Cardiac muscle cell (in vitro differentiated cells and primary cell): Measurements from ENCODE around the gene SCAND1. TPM values are rescaled to one million over a fixed set of nuclear protein-coding genes. Genes with fewer than 3 reads are reported as not detected.
"Not testable (repeated sequence)": the region's sequence is repeated elsewhere in the genome, so short reads cannot be mapped to it uniquely, and the experiment has no call there.

ENCODE experiments used
- DNase-seq, 2 donors: peaks; one replicate each; pipeline versions ENCODE4 v3.0.0 to v3.0.0-alpha.2; 2010 to 2017; ENCODE audit warnings: low read depth in 1 of 2, low spot score in 1 of 2
- H3K27ac ChIP-seq: fragments of 200-600 bp; sonication (generic); 2 replicates; pipeline ENCODE4 v1.5.1; 2016
- H3K27me3 ChIP-seq: fragments of 200-600 bp; sonication (generic); 2 replicates; pipeline ENCODE4 v1.6.0; 2016; ENCODE audit warnings: control low read depth
- H3K36me3 ChIP-seq: fragments of 200-600 bp; sonication (generic); 2 replicates; pipeline ENCODE4 v1.5.1; 2016; ENCODE audit warnings: control low read depth
- H3K4me1 ChIP-seq: fragments of 200-600 bp; sonication (generic); 2 replicates; pipeline ENCODE4 v1.8.1; 2017; ENCODE audit warnings: low read depth, mild to moderate bottlenecking, mixed run types
- H3K4me3 ChIP-seq: fragments of 200-600 bp; sonication (generic); 2 replicates; pipeline ENCODE4 v1.5.1; 2016; ENCODE audit warnings: mild to moderate bottlenecking
- H3K9me3 ChIP-seq: fragments of 200-600 bp; sonication (generic); 2 replicates; pipeline ENCODE4 v1.5.1; 2017; ENCODE audit warnings: low read depth, mild to moderate bottlenecking, control low read depth
- CTCF ChIP-seq: IDR thresholded peaks from 2 replicates; pipeline ENCODE4 v1.5.1; 2012; ENCODE audit warnings: low read depth, mild to moderate bottlenecking, low read length
- polyA plus RNA-seq: library from polyadenylated mRNA; unstranded; fragments of >200 nt; fragmentation: Nextera tagmentation; extraction: Ambion mirVana; gene quantifications from 2 replicates; pipeline ENCODE4 v1.2.1, GENCODE V29; 2016
- total RNA-seq: library from RNA; depleted of rRNA; stranded (reverse); fragments of >200 nt; gene quantifications from 2 replicates; pipeline ENCODE4 v1.2.3, GENCODE V29; 2016

Gene SCAND1
- total and polyA plus RNA-seq, 2 experiments from 2014 or later: 138 to 218 TPM

DNA sequence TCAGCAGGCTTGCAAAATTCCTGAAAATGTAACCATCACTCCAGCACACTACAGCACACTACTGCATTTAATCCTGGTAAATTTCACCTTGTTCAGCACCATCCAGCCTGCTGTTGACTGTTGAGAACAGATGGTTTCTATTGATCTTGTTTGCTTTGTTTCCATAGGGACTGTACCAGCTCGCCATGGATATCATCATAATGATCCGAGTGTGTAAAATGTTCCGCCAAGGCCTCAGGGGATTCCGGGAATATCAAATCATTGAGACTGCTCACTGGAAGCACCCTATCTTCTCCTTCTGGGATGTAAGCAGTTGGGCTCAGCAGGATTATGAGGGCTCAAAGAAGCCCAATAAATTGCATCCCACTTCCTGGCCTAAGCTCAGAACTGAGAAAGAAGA is 18.2 kb upstream of the SCAND1 start:
- no peak overlapping the region for H3K4me3 ChIP-seq
- no peak overlapping the region for H3K27ac ChIP-seq
- no peak for DNase-seq
- H3K27me3 ChIP-seq: no peaks in the 10 kb centered on the region
- TF ChIP-seq CTCF: no peak
- no peaks in the 10 kb centered on the region for H3K9me3 ChIP-seq
- H3K4me1 ChIP-seq: no peaks in the 10 kb centered on the region
- H3K36me3 ChIP-seq: no peaks in the 10 kb centered on the region

DNA sequence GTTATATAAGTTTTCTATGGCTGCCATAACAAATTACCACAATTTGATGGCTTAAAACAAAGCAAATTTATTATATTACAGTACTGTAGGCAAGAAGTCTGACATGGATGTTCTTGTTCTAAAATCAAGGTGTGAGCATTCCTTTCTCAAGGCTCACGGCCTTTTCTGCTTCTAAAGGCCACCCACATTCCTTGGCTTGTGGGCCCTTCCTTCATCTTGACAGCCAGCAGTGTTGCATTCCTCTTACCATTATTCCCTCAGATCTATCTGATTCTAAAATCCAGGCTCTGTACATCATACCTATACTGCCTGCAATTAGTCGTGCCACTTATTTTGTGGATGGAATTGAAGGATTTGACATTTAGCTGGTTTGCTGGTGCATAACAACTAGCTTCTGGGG is 17.7 kb upstream of the SCAND1 start:
- TF ChIP-seq CTCF: no peak

DNA sequence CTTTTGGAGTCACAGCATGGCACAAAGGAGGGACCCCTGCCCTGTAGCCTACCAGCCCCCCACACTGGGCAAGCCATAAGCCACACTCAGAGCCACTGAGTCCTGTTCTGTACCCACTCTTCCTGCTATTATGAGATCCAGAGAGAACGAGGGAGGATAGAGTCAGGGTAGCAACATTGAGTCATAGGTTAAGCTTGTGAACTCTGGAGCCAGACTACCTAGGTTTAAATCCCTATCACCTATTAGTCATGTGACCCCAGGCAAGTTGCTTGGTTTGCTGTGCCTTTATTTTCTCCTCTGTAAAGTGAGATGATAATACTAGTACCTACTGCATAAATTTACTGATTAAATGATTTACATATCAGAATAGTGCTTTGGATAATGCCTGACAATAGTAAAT is 14.6 kb upstream of the SCAND1 start:
- H3K9me3 ChIP-seq: no peaks in the 10 kb centered on the region
- H3K36me3 ChIP-seq: no peaks in the 10 kb centered on the region
- no peak overlapping the region for H3K4me3 ChIP-seq
- no peak overlapping the region for H3K27ac ChIP-seq
- no peak for TF ChIP-seq CTCF
- no peaks in the 10 kb centered on the region for H3K4me1 ChIP-seq
- no peaks in the 10 kb centered on the region for H3K27me3 ChIP-seq
- no peak for DNase-seq

More for the DNA sequence above, 17.7 kb upstream of the SCAND1 start:
- Histone ChIP-seq H3K9me3 (no peaks in the 10 kb centered on the region), H3K4me1 (no peaks in the 10 kb centered on the region), H3K27me3 (no peaks in the 10 kb centered on the region), H3K36me3 (no peaks in the 10 kb centered on the region), H3K27ac (no peak overlapping the region), H3K4me3 (no peak overlapping the region)
- no peak for DNase-seq

DNA sequence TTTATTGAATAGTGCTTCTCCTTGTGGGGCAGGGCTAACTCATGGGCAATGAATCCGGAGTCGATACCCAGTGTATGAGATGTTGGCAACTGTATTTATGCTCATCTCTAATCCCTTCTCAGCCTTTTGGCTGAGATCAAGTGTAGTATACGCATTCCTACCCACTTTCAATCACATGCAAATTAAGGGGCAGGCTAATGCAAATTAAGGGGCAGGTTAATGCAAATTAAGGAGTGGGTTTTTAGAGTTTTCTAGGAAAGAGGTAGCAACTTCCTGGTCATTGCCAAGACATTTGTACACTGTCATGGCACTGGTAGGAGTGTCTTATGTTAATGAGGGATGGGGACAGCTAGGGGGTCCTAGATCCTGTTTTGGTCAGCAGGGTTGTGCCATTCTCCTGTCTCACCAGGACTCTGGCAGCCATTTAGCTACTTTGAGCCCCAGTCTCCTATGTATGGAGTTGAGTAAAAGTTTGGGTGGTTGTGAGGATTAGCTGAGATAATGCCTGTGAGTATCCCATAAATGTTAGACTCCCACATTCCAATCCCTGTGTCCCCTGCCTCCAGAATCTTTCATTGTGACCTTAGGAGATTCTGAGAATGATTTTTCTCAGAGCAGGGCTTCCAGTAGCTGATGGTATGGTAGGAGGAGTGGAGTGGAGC is 13.8 kb upstream of the SCAND1 start, which contains the start of gene CNBD2:
Gene CNBD2 (plus strand): TSS at position 612 of the 662 bp plus-strand sequence. CDS start 173 bp downstream, outside the sequence.
- DNase-seq: no peak
- Histone ChIP-seq H3K4me1 (no peaks in the 10 kb centered on the region), H3K9me3 (no peaks in the 10 kb centered on the region), H3K36me3 (no peaks in the 10 kb centered on the region), H3K27me3 (no peaks in the 10 kb centered on the region), H3K4me3 (no peak within 1 kb of the TSS), H3K27ac (no peak within 1 kb of the TSS)
- no peak for TF ChIP-seq CTCF

- no peak for TF ChIP-seq CTCF
- no peak overlapping the region for H3K4me3 ChIP-seq
- no peaks in the 10 kb centered on the region for H3K9me3 ChIP-seq
- H3K27me3 ChIP-seq: no peaks in the 10 kb centered on the region
- H3K27ac ChIP-seq: no peak overlapping the region
- no peaks in the 10 kb centered on the region for H3K36me3 ChIP-seq
- DNase-seq: no peak
- no peaks in the 10 kb centered on the region for H3K4me1 ChIP-seq
Observed at GRCh38 chr20:35963878-35964277, 9.6 kb upstream of the SCAND1 start.

DNA sequence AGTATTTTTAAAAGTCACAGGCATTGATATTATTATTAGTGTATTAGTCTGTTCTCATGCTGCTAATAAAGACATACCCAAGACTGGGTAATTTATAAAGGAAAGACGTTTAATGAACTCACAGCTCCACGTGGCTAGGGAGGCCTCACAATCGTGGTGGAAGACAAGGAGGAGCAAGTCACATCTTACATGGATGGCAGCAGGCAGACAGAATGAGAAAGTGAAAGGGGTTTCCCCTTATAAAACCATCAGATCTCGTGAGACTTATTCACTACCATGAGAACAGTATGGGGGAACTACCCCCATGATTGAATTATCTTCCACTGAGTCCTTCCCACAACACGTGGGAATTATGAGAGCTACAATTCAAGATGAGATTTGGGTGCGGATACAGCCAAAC is 5.0 kb upstream of the SCAND1 start:
- H3K4me3 ChIP-seq, H3K36me3 ChIP-seq, H3K9me3 ChIP-seq, H3K27me3 ChIP-seq, H3K4me1 ChIP-seq, H3K27ac ChIP-seq, DNase-seq: not testable (repeated sequence)
